Parathyroid adenoma (tissue), 2 donors: ENCODE data around the gene HPS1.

ENCODE experiments used
- H2AFZ ChIP-seq: fragments of 300-600 bp; sonication (generic); one replicate; pipeline ENCODE4 v1.7.0; 2017; ENCODE audit warnings: antibody characterized with exemption, mild to moderate bottlenecking
- H3K27ac ChIP-seq: fragments of 300-600 bp; sonication (generic); one replicate; pipeline ENCODE4 v1.7.0; 2017
- H3K27me3 ChIP-seq: fragments of 300-600 bp; sonication (generic); one replicate; pipeline ENCODE4 v1.7.0; 2017; ENCODE audit warnings: low read length; ENCODE audit not compliant: control insufficient read depth, insufficient read depth
- H3K36me3 ChIP-seq: fragments of 300-600 bp; sonication (generic); one replicate; pipeline ENCODE4 v1.7.0; 2017; ENCODE audit warnings: low read length; ENCODE audit not compliant: control insufficient read depth, insufficient read depth
- H3K4me1 ChIP-seq: fragments of 300-600 bp; sonication (generic); one replicate; pipeline ENCODE4 v1.7.0; 2017; ENCODE audit warnings: control low read depth
- H3K4me2 ChIP-seq: fragments of 300-600 bp; sonication (generic); one replicate; pipeline ENCODE4 v1.7.0; 2017; ENCODE audit warnings: low read length
- H3K4me3 ChIP-seq: fragments of 300-600 bp; sonication (generic); one replicate; pipeline ENCODE4 v1.7.0; 2017; ENCODE audit warnings: low read depth, low read length
- H3K79me2 ChIP-seq: fragments of 300-600 bp; sonication (generic); one replicate; pipeline ENCODE4 v1.7.0; 2017; ENCODE audit warnings: control low read depth
- H3K9ac ChIP-seq: fragments of 300-600 bp; sonication (generic); one replicate; pipeline ENCODE4 v1.7.0; 2017; ENCODE audit warnings: mild to moderate bottlenecking
- H3K9me3 ChIP-seq: fragments of 300-600 bp; sonication (generic); one replicate; pipeline ENCODE4 v1.7.0; 2017; ENCODE audit warnings: low read length; ENCODE audit not compliant: control insufficient read depth
- CTCF ChIP-seq: fragments of 300-600 bp; sonication (generic); IDR thresholded peaks from one replicate; pipeline ENCODE4 v1.7.0; 2017; ENCODE audit warnings: antibody characterized with exemption, mild to moderate bottlenecking
- donor health status: primary hyperparathyroidism.

Gene HPS1

GRCh38 chr10:98456043-98456570, 9.4 kb upstream of the HPS1 start:
- H3K4me3 ChIP-seq = no peak overlapping the region
- no peak overlapping the region for H3K27ac ChIP-seq
- H3K9ac ChIP-seq = no peak overlapping the region
- no peaks in the 10 kb centered on the region for H3K27me3 ChIP-seq
- H3K4me2 ChIP-seq = no peak overlapping the region
- TF ChIP-seq CTCF = no peak
- H3K79me2 ChIP-seq = no peaks in the 10 kb centered on the region
- H3K9me3 ChIP-seq = no peaks in the 10 kb centered on the region
- H3K4me1 ChIP-seq = no peaks in the 10 kb centered on the region
- H2AFZ ChIP-seq = no peak overlapping the region
- H3K36me3 ChIP-seq = no peaks in the 10 kb centered on the region

GRCh38 chr10:98453729-98454128, 7.0 kb upstream of the HPS1 start:
- no peaks in the 10 kb centered on the region for H3K4me1 ChIP-seq
- H3K27ac ChIP-seq = no peak overlapping the region
- H3K27me3 ChIP-seq = no peaks in the 10 kb centered on the region
- no peak overlapping the region for H2AFZ ChIP-seq
- no peaks in the 10 kb centered on the region for H3K9me3 ChIP-seq
- H3K4me2 ChIP-seq = no peak overlapping the region
- no peaks in the 10 kb centered on the region for H3K36me3 ChIP-seq
- no peak overlapping the region for H3K9ac ChIP-seq
- H3K4me3 ChIP-seq = no peak overlapping the region
- TF ChIP-seq CTCF = no peak
- no peaks in the 10 kb centered on the region for H3K79me2 ChIP-seq

- Histone ChIP-seq H3K27ac (no peak overlapping the region), H3K4me3 (no peak overlapping the region), H3K4me1 (no peaks in the 10 kb centered on the region), H3K9ac (no peak overlapping the region), H3K27me3 (no peaks in the 10 kb centered on the region), H3K36me3 (no peaks in the 10 kb centered on the region), H3K79me2 (no peaks in the 10 kb centered on the region), H2AFZ (no peak overlapping the region), H3K9me3 (no peaks in the 10 kb centered on the region), H3K4me2 (no peak overlapping the region)
- no peak for TF ChIP-seq CTCF
These were observed 3.9 kb upstream of the HPS1 start for GRCh38 chr10:98450618-98451017.

- H3K4me1 ChIP-seq = no peaks in the 10 kb centered on the region
- H3K27me3 ChIP-seq = no peaks in the 10 kb centered on the region
- H3K4me2 ChIP-seq = no peak overlapping the region
- H3K4me3 ChIP-seq = no peak overlapping the region
- no peaks in the 10 kb centered on the region for H3K9me3 ChIP-seq
- H3K36me3 ChIP-seq = no peaks in the 10 kb centered on the region
- no peak for TF ChIP-seq CTCF
- no peak overlapping the region for H2AFZ ChIP-seq
- no peak overlapping the region for H3K9ac ChIP-seq
- H3K27ac ChIP-seq = no peak overlapping the region
- no peaks in the 10 kb centered on the region for H3K79me2 ChIP-seq
These were observed 2.6 kb upstream of the HPS1 start for GRCh38 chr10:98449287-98449686.

GRCh38 chr10:98446151-98446660, 529 bp downstream of the HPS1 start:
- H3K4me1 ChIP-seq = no peaks in the 10 kb centered on the region
- no peaks in the 10 kb centered on the region for H3K36me3 ChIP-seq
- H3K9me3 ChIP-seq = no peaks in the 10 kb centered on the region
- TF ChIP-seq CTCF = no peak
- no peaks in the 10 kb centered on the region for H3K27me3 ChIP-seq
- peak overlapping the region; percentile 92 for H2AFZ ChIP-seq
- peak overlapping the region; percentile 62 for H3K27ac ChIP-seq
- no peaks in the 10 kb centered on the region for H3K79me2 ChIP-seq
- no peak overlapping the region for H3K9ac ChIP-seq
- peak overlapping the region; percentile 58 for H3K4me2 ChIP-seq
- H3K4me3 ChIP-seq = peak overlapping the region; percentile 58
